DMS79 treated with DMSO at 0.1 percent for 48 hours (cell line): Measurements from ENCODE around the gene RPS6KB2.

Experiments
- DNase-seq: peaks from one replicate; lab custom pipeline; 2025; lab: John Stamatoyannopoulos, UW

Gene RPS6KB2

GRCh38 chr11:67429722-67430121, 1.4 kb downstream of the RPS6KB2 start:
- no peak for DNase-seq

DNA sequence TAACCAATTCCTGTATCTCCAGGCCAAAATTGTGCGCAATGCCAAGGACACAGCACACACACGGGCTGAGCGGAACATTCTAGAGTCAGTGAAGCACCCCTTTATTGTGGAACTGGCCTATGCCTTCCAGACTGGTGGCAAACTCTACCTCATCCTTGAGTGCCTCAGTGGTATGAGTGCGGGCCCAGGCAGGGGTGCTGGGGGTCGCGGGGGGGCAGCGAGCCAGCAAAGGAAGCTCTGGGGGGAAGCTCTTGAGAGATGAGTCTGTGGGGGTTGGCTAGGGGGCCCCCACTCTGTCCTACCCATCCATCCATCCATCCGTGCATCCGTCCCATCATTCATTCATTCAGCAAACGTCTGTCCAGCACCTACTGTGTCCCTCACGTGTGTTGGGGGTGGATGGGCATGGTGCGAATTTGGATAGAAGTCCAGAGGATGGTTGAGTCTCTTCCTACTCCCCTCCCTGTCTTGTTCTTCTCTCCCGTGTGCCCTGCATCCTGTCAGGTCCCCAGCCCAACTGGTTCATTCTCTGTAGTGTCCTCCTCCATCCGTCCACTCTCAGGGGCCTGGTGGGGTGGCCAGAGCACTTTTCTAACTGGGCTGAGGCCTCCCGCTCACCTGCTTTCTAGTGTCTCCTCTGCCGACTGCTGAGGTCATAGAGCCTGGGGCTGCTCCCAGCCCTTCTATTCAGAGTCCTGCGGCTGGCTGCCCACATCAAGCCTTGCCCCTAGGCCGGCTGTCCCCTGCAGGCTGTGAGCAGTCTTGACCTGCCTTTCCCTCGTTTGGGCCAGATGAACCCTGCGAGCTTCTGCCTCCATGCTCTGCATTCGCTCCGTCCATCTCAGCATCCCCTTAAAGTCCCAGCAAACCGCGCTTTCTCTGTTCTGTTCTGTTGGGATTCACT, 3.3 kb downstream of the RPS6KB2 start:
- no peak for DNase-seq

DNA sequence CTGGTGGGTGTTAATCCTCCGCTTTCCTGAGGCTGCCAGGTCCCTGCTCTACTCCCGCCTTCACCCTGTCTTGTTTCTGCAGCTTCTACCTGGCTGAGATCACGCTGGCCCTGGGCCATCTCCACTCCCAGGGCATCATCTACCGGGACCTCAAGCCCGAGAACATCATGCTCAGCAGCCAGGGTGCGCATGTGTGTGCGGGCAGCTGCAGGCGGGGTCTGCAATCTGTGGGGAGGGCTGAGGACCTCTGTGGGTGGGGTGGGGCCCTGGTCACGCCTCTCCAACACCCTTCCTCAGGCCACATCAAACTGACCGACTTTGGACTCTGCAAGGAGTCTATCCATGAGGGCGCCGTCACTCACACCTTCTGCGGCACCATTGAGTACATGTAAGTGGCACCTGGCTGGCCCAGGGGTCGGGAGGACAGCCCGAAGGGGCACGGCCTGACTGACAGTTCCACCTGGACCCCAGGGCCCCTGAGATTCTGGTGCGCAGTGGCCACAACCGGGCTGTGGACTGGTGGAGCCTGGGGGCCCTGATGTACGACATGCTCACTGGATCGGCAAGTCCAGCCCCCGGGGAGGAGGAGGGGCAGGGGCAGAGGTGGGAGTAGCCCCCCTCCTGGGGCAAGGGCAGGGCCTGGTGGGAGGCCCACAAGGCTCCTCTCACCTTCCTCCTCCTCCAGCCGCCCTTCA, 4.5 kb downstream of the RPS6KB2 start:
- DNase-seq: no peak

DNA sequence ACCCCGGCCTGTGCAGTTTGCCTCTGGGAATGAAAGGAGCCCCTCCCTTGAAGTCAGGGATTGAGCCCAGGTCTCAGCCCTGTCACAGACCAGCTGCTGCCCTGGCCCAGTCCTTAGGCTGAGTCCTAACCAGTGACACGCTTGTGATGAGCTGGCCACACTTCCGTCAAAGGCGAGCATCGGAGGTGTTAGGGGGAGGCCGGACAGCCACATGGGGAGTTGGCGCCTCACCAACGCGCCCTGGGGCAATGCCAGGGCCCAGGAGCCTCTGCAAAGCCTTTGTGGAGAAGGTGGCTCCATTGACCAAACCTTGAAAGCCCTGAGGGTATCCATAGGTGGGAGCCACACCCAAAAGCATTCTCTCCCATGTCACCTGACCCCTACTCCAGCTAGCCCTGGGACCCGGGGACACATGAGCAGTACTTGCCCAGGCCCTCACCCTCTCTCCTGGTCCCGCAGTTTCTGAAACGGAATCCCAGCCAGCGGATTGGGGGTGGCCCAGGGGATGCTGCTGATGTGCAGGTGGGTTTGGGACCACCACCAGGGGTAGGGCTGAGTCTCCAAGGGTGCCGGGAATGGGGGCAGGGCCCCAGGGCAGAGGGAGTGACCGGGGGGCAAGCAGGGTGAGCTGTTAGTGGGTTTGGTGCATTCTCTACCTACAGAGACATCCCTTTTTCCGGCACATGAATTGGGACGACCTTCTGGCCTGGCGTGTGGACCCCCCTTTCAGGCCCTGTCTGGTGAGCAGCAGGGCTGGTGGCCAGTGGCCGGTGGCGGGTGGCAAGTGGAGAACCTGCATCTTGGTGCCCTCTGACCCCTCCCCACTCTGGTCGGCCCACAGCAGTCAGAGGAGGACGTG, 5.5 kb downstream of the RPS6KB2 start:
- DNase-seq: no peak

DNA sequence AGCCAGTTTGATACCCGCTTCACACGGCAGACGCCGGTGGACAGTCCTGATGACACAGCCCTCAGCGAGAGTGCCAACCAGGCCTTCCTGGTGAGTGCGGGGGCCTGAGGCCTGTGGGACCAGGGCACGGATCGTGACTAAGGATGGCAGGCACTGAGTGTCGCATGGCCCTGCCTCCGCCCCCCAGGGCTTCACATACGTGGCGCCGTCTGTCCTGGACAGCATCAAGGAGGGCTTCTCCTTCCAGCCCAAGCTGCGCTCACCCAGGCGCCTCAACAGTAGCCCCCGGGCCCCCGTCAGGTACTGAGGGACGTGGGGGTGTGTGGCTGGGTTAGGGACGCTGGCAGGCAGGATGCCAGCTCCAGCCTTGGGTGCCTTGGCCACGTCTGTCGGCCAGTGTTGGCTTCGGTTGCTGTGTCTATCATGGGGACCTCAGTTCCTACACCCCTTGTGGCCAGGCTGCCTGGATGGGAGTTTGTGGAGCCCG, 6.1 kb downstream of the RPS6KB2 start:
- no peak for DNase-seq

- DNase-seq: no peak
Observed at GRCh38 chr11:67435031-67435726, 6.9 kb downstream of the RPS6KB2 start.

GRCh38 chr11:67435727-67436458, 7.6 kb downstream of the RPS6KB2 start:
- DNase-seq: no peak

DNA sequence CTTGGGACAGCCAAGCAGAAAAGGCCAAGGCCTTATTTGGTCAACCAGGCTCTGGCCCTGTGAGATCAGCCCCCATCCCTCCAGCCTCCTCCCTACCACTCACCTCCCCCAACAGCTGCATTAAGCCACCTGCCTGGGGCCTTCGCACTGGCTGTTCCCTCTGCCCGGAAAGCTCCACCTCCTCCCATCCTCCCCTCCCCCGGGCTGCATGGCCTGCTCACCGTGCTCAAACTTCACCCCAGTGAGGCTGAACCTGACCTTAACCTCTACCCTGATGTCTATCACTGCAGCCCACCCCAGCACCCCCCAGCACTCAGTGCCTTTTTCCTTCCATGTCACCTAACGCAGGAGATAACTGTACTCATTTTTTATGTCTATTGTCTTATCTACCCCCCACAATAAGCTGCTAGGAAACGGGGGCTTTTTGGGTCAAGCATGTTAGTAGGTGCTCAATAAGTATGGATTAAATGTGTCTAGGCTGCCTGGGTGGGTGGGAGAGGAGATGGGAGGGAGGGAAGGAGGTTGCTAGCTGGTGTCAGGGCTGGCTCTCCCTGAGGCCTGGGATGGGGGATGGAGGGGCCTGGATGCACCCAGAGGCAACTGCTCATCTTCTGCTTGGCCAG, 8.3 kb downstream of the RPS6KB2 start:
- DNase-seq: no peak

GRCh38 chr11:67437082-67437808, 9.0 kb downstream of the RPS6KB2 start, which contains the start of gene PTPRCAP:
Gene PTPRCAP, minus strand, starts transcription at chr11:67437682. Its CDS starts 63 bp downstream, at chr11:67437619.
- no peak for DNase-seq

DNA sequence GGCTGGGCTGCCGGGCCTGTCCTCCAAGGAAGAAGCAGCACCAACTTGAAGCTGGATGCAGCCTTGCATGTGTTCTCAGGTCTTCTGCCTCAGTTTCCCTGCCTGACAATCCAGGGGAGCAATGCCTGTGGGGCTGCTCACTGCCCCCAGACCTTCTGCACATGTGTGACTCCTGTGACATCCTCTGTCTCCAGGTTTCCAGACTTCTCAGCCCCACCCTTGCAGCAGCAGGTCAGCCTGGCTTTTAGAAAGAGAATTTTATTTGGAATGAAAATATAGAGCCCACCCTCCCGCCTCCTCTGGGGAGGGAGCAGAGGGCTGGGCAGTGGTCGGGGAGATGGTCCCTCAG, 9.5 kb downstream of the RPS6KB2 start:
- no peak for DNase-seq

- no peak for DNase-seq
Observed at GRCh38 chr11:67438158-67438902, 10.0 kb downstream of the RPS6KB2 start.

DNA sequence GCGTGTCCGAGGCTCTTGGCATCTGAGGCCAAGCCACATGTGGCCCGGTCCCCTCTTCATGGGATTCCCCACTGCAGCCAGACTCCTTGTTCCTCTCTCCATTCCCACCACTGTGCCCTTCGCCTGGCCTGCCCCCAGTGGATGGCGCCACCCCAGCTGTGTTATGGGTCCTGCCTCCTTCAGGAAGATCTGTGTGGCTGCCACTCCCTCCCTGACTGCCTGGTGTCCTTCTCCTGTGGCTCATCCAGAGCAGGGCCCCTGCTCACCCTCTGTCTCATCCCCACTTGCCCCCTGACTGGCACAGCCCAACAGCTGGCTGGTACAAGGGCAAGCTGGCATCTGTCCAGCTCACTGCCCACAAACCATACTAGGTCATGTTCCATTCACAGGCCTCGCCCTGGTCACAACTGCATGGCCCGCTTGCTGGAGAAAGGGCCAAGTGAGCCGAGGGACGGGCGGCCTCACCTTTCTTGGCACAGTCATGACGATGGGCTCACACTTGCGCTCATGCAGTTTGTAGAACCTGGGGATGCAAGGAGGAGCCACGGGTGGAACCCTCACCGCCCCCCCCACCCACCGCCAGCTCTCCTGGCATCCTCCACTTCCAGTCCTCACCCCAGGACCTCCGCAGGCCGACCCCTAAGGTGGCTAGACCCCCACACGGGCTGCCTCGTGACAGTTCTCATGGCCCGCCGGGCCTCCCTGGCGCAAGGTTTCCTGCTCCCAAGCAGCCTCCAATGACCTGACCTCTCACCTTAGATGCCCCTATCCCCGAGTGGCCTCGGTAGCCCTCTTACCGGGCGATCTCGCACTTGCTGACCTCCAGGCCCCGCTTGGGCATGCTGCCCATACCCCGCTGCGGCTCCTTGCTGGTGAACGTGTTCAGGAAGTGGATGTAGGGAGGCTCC, 11.3 kb downstream of the RPS6KB2 start:
- no peak for DNase-seq

DNA sequence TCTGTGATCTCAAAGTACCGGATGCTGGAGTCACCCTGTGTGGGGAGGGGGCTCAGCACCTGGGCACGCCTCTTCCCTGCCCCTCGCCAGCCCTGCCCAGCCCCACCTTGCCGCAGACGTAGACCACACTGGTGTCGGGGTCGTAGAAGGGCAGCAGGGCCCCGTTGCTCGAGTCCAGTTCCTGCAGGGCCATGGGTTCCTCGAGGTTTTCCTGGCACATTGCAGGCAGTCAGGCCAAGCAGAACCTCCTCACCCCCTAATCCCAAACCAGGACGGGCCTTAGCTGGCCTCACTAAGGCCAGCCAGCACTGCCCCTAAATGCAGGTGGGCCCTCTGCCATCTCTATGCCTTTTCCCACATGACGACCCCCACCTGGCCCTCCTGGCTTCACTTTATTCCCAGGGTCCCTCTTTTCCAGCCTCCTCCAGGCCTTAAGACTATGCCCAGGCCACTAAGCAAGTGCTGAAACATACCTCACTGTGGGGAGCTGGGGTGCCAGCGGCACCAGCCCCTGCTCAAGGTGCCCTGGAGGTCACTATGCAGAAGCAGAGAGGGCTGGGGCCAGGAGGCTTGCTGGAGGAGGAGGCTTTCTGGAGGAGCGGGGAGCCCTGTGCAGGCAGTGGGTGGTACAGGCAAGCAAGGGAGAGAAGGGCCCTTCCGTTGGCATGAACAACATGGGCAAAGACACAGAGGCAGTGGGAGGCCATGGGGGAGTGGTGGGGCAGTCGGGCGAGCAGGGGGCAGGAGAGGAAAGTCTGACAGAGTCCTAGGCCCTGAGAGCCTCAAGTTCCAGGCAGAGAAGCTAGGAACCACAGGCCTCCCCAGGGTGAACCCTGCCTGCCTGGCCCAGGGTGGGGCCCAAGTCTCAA, 12.2 kb downstream of the RPS6KB2 start:
- DNase-seq: no peak

DNA sequence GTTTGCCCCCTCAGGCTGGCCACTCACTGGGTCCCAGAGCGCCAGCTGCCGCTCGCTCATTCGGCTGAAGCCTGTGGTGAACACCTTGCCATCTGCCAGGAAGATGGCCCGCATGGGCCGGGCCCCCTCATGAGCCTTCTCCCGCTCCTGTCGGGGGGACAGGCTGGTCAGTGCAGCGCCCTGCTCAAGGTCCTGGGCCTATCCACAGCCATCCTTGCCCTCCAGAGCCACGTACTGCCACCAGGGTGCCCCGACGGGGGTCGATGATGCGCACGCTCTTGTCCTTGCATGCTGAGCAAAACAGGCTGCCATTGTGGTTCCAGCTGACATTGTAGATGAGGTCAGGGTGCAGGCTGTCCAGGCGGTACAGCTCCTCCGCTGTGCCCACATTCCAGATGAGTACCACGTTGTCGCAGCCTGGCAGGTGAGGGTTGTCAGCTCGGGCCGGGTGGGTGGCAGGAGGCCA, 12.8 kb downstream of the RPS6KB2 start:
- DNase-seq: no peak

DNA sequence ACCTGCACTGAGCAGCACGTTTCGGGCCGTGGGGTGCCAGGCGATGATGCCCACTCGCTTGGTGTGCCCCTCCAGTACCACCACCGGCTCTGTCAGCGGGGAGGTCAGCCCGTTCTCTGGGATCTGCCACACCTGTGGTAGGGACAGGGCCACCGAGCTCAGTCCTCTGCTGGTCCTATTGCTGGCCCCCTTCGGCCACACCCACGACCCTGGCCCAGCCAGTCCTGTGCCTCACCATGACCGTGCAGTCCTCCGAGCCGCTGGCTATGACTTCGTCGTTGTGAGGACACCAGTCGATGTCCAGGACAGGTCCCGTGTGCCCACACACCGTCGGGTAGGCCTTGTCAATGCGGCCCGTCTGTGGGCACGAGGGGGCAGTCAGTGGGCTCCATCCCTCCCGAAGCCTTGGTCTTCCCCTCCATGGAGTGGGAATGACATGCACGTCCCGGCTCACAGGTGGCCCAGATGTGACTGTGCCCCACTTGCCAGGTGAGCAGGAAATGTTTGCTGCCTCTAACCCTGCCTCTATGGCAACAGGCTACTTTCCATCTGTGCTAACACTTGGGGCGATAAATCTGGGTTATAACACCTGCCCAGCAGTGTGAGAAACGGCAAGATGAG, 13.5 kb downstream of the RPS6KB2 start:
- no peak for DNase-seq
